ENCODE results near the gene LRRC4C.

- TF ChIP-seq CTCF (IDR thresholded peaks at IDR 0.05) (no peak), POLR2A (IDR thresholded peaks at IDR 0.05) (no peak), POLR2AphosphoS5 (IDR thresholded peaks at IDR 0.05) (no peak), EP300 (IDR thresholded peaks at IDR 0.05) (no peak)
Observed at GRCh38 chr11:40686765-40687164, 772.7 kb downstream of the LRRC4C start.
